ENCODE results near the gene C19orf47. TPM values are rescaled to one million over a fixed set of nuclear protein-coding genes. Genes with fewer than 3 reads are reported as not detected.

C19orf47 gene
- total RNA-seq, 1 experiment from 2014 or later: 18.8 TPM

- DNase-seq (ENCODE audit: low read depth): no peak
Observed at GRCh38 chr19:40282209-40282580, 66.0 kb downstream of the C19orf47 start.

GRCh38 chr19:40281381-40282208, 66.6 kb downstream of the C19orf47 start:
- DNase-seq (ENCODE audit: low read depth): no peak

- DNase-seq (ENCODE audit: low read depth): no peak
Observed at GRCh38 chr19:40280608-40281221, 67.5 kb downstream of the C19orf47 start.

- no peak for DNase-seq (ENCODE audit: low read depth)
Observed at GRCh38 chr19:40279761-40280607, 68.2 kb downstream of the C19orf47 start.

- no peak for DNase-seq (ENCODE audit: low read depth)
Observed at GRCh38 chr19:40279120-40279551, 69.1 kb downstream of the C19orf47 start.

- DNase-seq (ENCODE audit: low read depth): no peak
Observed at GRCh38 chr19:40278361-40279035, 69.7 kb downstream of the C19orf47 start.

- DNase-seq (ENCODE audit: low read depth): no peak
Observed at GRCh38 chr19:40277356-40278059, 70.7 kb downstream of the C19orf47 start.

- DNase-seq (ENCODE audit: low read depth): no peak
Observed at GRCh38 chr19:40274585-40275544, 73.3 kb downstream of the C19orf47 start.

- no peak for DNase-seq (ENCODE audit: low read depth)
Observed at GRCh38 chr19:40273469-40274360, 74.5 kb downstream of the C19orf47 start.

- no peak for DNase-seq (ENCODE audit: low read depth)
Observed at GRCh38 chr19:40272261-40272660, 75.9 kb downstream of the C19orf47 start.

- no peak for DNase-seq (ENCODE audit: low read depth)
Observed at GRCh38 chr19:40271706-40272105, 76.5 kb downstream of the C19orf47 start.

GRCh38 chr19:40270362-40271089, 77.7 kb downstream of the C19orf47 start:
- no peak for DNase-seq (ENCODE audit: low read depth)

Other genes starting within 250 kb of the C19orf47 start
- 6.0 and 8.3 TPM in 2 replicates for gene MAP3K10, start 157.0 kb downstream of the C19orf47 start, total RNA-seq (2014; rRNA removed)
- not detected in 2 replicates for gene TTC9B, start 130.0 kb downstream of the C19orf47 start, total RNA-seq (2014; rRNA removed)
- gene CCNP, start 121.7 kb downstream of the C19orf47 start, total RNA-seq (2014; rRNA removed): not detected in 2 replicates
- gene AKT2, start 63.1 kb downstream of the C19orf47 start, total RNA-seq (2014; rRNA removed): 93.5 and 94.3 TPM in 2 replicates
- 338 and 480 TPM in 2 replicates for gene PLD3, start 298 bp upstream of the C19orf47 start, total RNA-seq (2014; rRNA removed)
- gene HIPK4, start 41.8 kb upstream of the C19orf47 start, total RNA-seq (2014; rRNA removed): not detected in 2 replicates
- 1.6 and 1.8 TPM in 2 replicates for gene PRX, start 65.0 kb upstream of the C19orf47 start, total RNA-seq (2014; rRNA removed)
- 21.7 and 31.2 TPM in 2 replicates for gene SERTAD1, start 77.6 kb upstream of the C19orf47 start, total RNA-seq (2014; rRNA removed)
- gene SERTAD3, start 95.9 kb upstream of the C19orf47 start, total RNA-seq (2014; rRNA removed): 22.8 and 24.1 TPM in 2 replicates
- gene BLVRB, start 117.3 kb upstream of the C19orf47 start, total RNA-seq (2014; rRNA removed): 83.3 and 92.0 TPM in 2 replicates
- 0.34 and 0.38 TPM in 2 replicates for gene SPTBN4, start 118.6 kb upstream of the C19orf47 start, total RNA-seq (2014; rRNA removed)
- gene SHKBP1, start 228.5 kb upstream of the C19orf47 start, total RNA-seq (2014; rRNA removed): 63.5 and 85.6 TPM in 2 replicates

Measured in LHCN-M2 (cell line).